CD14-positive monocyte (primary cell): ENCODE data around the gene FNDC3B. TPM values are rescaled to one million over a fixed set of nuclear protein-coding genes. Genes with fewer than 3 reads are reported as not detected.
A peak's percentile ranks its signal among the peaks of the same experiment; 100 is the strongest.

Experiments
- DNase-seq, 3 donors: peaks; one replicate each; pipeline ENCODE4 v3.0.0-alpha.2; 2011 to 2022
- H2AFZ ChIP-seq: 2 replicates; pipeline ENCODE4 v1.6.0; 2012; ENCODE audit warnings: mild to moderate bottlenecking, low read depth, low read length, inconsistent platforms; ENCODE audit not compliant: insufficient read depth, poor library complexity, severe bottlenecking
- H3K27ac ChIP-seq, 2 donors: 1 replicate in 1 of 2; 2 replicates in 1 of 2; pipeline ENCODE4 v1.5.1; 2012 to 2013; ENCODE audit warnings: low read length in 2 of 2, control low read depth in 1 of 2, inconsistent platforms in 1 of 2, low read depth in 1 of 2, mild to moderate bottlenecking in 1 of 2
- H3K27me3 ChIP-seq, 2 donors: one replicate each; pipeline versions ENCODE4 v1.6.0 to v1.6.1; 2011 to 2013; ENCODE audit warnings: low read length in 2 of 2; ENCODE audit not compliant: control insufficient read depth in 2 of 2, insufficient read depth in 2 of 2
- H3K36me3 ChIP-seq, 2 donors: replicated peaks in 1 of 2; 1 replicate in 1 of 2; 2 replicates in 1 of 2; pipeline versions ENCODE4 v1.5.1 to v1.6.1; 2012 to 2013; ENCODE audit warnings: low read length in 2 of 2, control low read depth in 1 of 2, inconsistent platforms in 1 of 2, mild to moderate bottlenecking in 1 of 2; ENCODE audit not compliant: insufficient read depth in 2 of 2, control insufficient read depth in 1 of 2
- H3K4me1 ChIP-seq, 2 donors: 1 replicate in 1 of 2; 2 replicates in 1 of 2; pipeline versions ENCODE4 v1.5.1 to v1.6.1; 2012 to 2013; ENCODE audit warnings: low read length in 2 of 2, control low read depth in 1 of 2, inconsistent platforms in 1 of 2, mild to moderate bottlenecking in 1 of 2, moderate library complexity in 1 of 2; ENCODE audit not compliant: insufficient read depth in 2 of 2, control insufficient read depth in 1 of 2
- H3K4me2 ChIP-seq: replicated peaks from 2 replicates; pipeline ENCODE3; 2012; ENCODE audit warnings: low read length, moderate library complexity, mild to moderate bottlenecking; ENCODE audit not compliant: poor library complexity, severe bottlenecking; ENCODE audit errors: extremely low read depth
- H3K4me3 ChIP-seq, 3 experiments: fragments of 200-600 bp in 1 of 3; sonication (generic) in 1 of 3; replicated peaks in 1 of 3; 1 replicate in 2 of 3; 2 replicates in 1 of 3; pipeline ENCODE4 v1.5.1; 2011 to 2013; ENCODE audit warnings: low read length in 3 of 3, mild to moderate bottlenecking in 3 of 3, control low read depth in 2 of 3, low read depth in 2 of 3, inconsistent platforms in 1 of 3, moderate library complexity in 1 of 3
- H3K79me2 ChIP-seq: 2 replicates; pipeline ENCODE4 v1.6.0; 2012; ENCODE audit warnings: mild to moderate bottlenecking, control low read depth, inconsistent platforms, low read length, moderate library complexity; ENCODE audit not compliant: insufficient read depth
- H3K9ac ChIP-seq: 2 replicates; pipeline ENCODE4 v1.6.0; 2017; ENCODE audit warnings: low read length, mild to moderate bottlenecking; ENCODE audit not compliant: insufficient read depth, poor library complexity, severe bottlenecking
- H3K9me3 ChIP-seq, 2 donors: replicated peaks in 1 of 2; 1 replicate in 1 of 2; 2 replicates in 1 of 2; pipeline versions ENCODE4 v1.5.1 to v1.6.1; 2012 to 2013; ENCODE audit warnings: low read length in 2 of 2, control low read depth in 1 of 2; ENCODE audit not compliant: control insufficient read depth in 1 of 2, insufficient read depth in 1 of 2
- H4K20me1 ChIP-seq: 2 replicates; pipeline ENCODE4 v1.6.0; 2012; ENCODE audit warnings: mild to moderate bottlenecking, low read length, control low read depth, moderate library complexity; ENCODE audit not compliant: insufficient read depth
- H3K27ac Mint-ChIP-seq, 7 donors: one replicate each; pipeline ENCODE4 v1.8.0; 2020; ENCODE audit warnings: mild to moderate bottlenecking in 7 of 7, mixed read lengths in 7 of 7, moderate library complexity in 6 of 7, inconsistent platforms in 2 of 7
- H3K27me3 Mint-ChIP-seq, 3 donors: one replicate each; pipeline ENCODE4 v1.8.0; 2021 to 2022; ENCODE audit warnings: low read depth in 3 of 3, mild to moderate bottlenecking in 3 of 3, mixed read lengths in 3 of 3, moderate library complexity in 3 of 3, inconsistent platforms in 1 of 3
- H3K36me3 Mint-ChIP-seq, 2 donors: one replicate each; pipeline ENCODE4 v1.8.0; 2020; ENCODE audit warnings: mixed read lengths in 2 of 2, inconsistent platforms in 1 of 2, mild to moderate bottlenecking in 1 of 2
- H3K4me1 Mint-ChIP-seq: one replicate; pipeline ENCODE4 v1.8.0; 2020; ENCODE audit warnings: mild to moderate bottlenecking, mixed read lengths
- H3K4me3 Mint-ChIP-seq, 2 donors: one replicate each; pipeline ENCODE4 v1.8.0; 2020; ENCODE audit warnings: mild to moderate bottlenecking in 2 of 2, mixed read lengths in 2 of 2, moderate library complexity in 1 of 2
- H3K9me3 Mint-ChIP-seq, 7 donors: one replicate each; pipeline ENCODE4 v1.8.0; 2020 to 2022; ENCODE audit warnings: mixed read lengths in 7 of 7, mild to moderate bottlenecking in 6 of 7, moderate library complexity in 6 of 7, inconsistent platforms in 2 of 7
- CTCF ChIP-seq: fragments of 200-600 bp; IDR thresholded peaks from one replicate; pipeline ENCODE4 v1.8.0; 2022; ENCODE audit warnings: antibody characterized with exemption, mild to moderate bottlenecking
- WGBS: methylation state at CpG from one replicate; pipeline ENCODE4 v1.1.5; 2013; ENCODE audit warnings: missing lambda C conversion rate; ENCODE audit not compliant: insufficient coverage; 5-methylcytosine and 5-hydroxymethylcytosine counted together
- intact Hi-C, 2 donors: fragments of 100-400 bp; cut with micrococcal nuclease; formaldehyde crosslinking; loops; one replicate each; pipeline versions ENCODE4 v1.15.0 to v1.15.1; 2023
- polyA plus RNA-seq, 3 donors: library from polyadenylated mRNA; depleted of rRNA in 1 of 3; unstranded in 2 of 3; stranded (reverse) in 1 of 3; fragments of 300-500 nt in 2 of 3; fragments of >200 nt in 1 of 3; fragmentation: Illumina TruSeq in 2 of 3; gene quantifications; 1 replicate in 2 of 3; 2 replicates in 1 of 3; pipeline ENCODE4 v1.2.3, GENCODE V29; 2012 to 2021

FNDC3B gene
- polyA plus RNA-seq, 3 donors, result 19.6 to 36.1 (median 25.7) TPM

- 97% methylated on average over 4 of the region's 9 CpGs for WGBS
- H3K36me3 Mint-ChIP-seq, result peaks cover 20% of the 10 kb centered on the region in 2 donors
Measured at GRCh38 chr3:172203522-172204258, 164.3 kb downstream of the FNDC3B start.

GRCh38 chr3:172204716-172205115 is 165.3 kb downstream of the FNDC3B start:
- Histone ChIP-seq H3K4me2 (no peak overlapping the region), H3K4me1 (peaks cover 23 to 38% of the 10 kb centered on the region in 2 donors)
- peak overlapping the region in 3 of 7 donors; percentile 1 to 79 (median 76) for H3K27ac Mint-ChIP-seq

More at GRCh38 chr3:172203522-172204258, 164.3 kb downstream of the FNDC3B start:
- Mint-ChIP-seq H3K4me3 (no peak overlapping the region), H3K27ac (peak overlapping the region in 3 of 7 donors; percentile 39 to 67 (median 51)), H3K9me3 (peaks cover 0 to 4% (median 0%) of the 10 kb centered on the region in 7 donors), H3K27me3 (no peaks in the 10 kb centered on the region), H3K4me1 (peaks cover 41% of the 10 kb centered on the region)
- Histone ChIP-seq H3K27ac (peak overlapping the region in 1 of 2 donors; percentile 73), H4K20me1 (peaks cover 79% of the 10 kb centered on the region), H3K27me3 (no peaks in the 10 kb centered on the region), H3K79me2 (peaks cover 100% of the 10 kb centered on the region), H3K4me3 (no peak overlapping the region), H2AFZ (no peak overlapping the region), H3K4me1 (peaks cover 17 to 30% of the 10 kb centered on the region in 2 donors), H3K9me3 (no peaks in the 10 kb centered on the region), H3K9ac (no peak overlapping the region), H3K36me3 (peaks cover 0 to 2% of the 10 kb centered on the region in 2 donors), H3K4me2 (no peak overlapping the region)
- DNase-seq, result no peak
- no peak for TF ChIP-seq CTCF
- intact Hi-C loops, result no loop called here

More at GRCh38 chr3:172204716-172205115, 165.3 kb downstream of the FNDC3B start:
- Mint-ChIP-seq H3K4me1 (peaks cover 48% of the 10 kb centered on the region), H3K9me3 (peaks cover 0 to 4% (median 0%) of the 10 kb centered on the region in 7 donors), H3K27me3 (no peaks in the 10 kb centered on the region), H3K36me3 (peaks cover 18 to 23% of the 10 kb centered on the region in 2 donors), H3K4me3 (no peak overlapping the region)
- 100% methylated on average over 2 of the region's 5 CpGs for WGBS
- Histone ChIP-seq H3K36me3 (peaks cover 0 to 2% of the 10 kb centered on the region in 2 donors), H3K4me3 (no peak overlapping the region), H3K79me2 (peaks cover 100% of the 10 kb centered on the region), H3K27ac (no peak overlapping the region), H3K27me3 (no peaks in the 10 kb centered on the region), H4K20me1 (peaks cover 86% of the 10 kb centered on the region), H2AFZ (no peak overlapping the region), H3K9me3 (no peaks in the 10 kb centered on the region), H3K9ac (no peak overlapping the region)
- DNase-seq, result no peak
- TF ChIP-seq CTCF, result no peak
- intact Hi-C loops, result no loop called here
